ENCODE measurements around the gene NEU2. TPM values are rescaled to one million over a fixed set of nuclear protein-coding genes. Genes with fewer than 3 reads are reported as not detected.
A peak's percentile ranks its signal among the peaks of the same experiment; 100 is the strongest.

The NEU2 gene
- total and polyA plus RNA-seq, 2 of the 13 experiments (the other 11 are each of a cell fraction or from before 2014, with no cell fraction given), result not detected

GRCh38 chr2:233061591-233062450 lies 29.3 kb downstream of the NEU2 start (continued):
- TF ChIP-seq ATF5 (CRISPR knock-in tag; IDR thresholded peaks at IDR 0.05; ENCODE audit: low read depth), result 0 out of 2 replicates have a peak, but pooled peaks have one; percentile 75
- peak; percentile 72 for TF ChIP-seq HIC2 (CRISPR knock-in tag; IDR thresholded peaks at IDR 0.05; ENCODE audit: low read depth)
- 0 out of 2 replicates have a peak, but pooled peaks have one; percentile 59 for TF ChIP-seq ZNF761 (CRISPR knock-in tag; conservative IDR thresholded peaks at IDR 0.05)
- peak; percentile 90 for TF ChIP-seq MAX (IDR thresholded peaks at IDR 0.05)
- no peak for TF ChIP-seq ZNF326 (CRISPR knock-in tag; IDR thresholded peaks at IDR 0.05; ENCODE audit: borderline replicate concordance)
- no peak for TF ChIP-seq GTF2F1 (IDR thresholded peaks at IDR 0.05; ENCODE audit: low read length)
- peak; percentile 65 for TF ChIP-seq BRCA1 (CRISPR knock-in tag; IDR thresholded peaks at IDR 0.05)
- no peak for TF ChIP-seq U2AF2 (IDR thresholded peaks at IDR 0.05; ENCODE audit: low read depth, low read length)
- TF ChIP-seq ATF7-NPFF (CRISPR knock-in tag; IDR thresholded peaks at IDR 0.05; ENCODE audit: low read depth), result 0 out of 2 replicates have a peak, but pooled peaks have one; percentile 20
- peak; percentile 73 for TF ChIP-seq ZNF18 (CRISPR knock-in tag; IDR thresholded peaks at IDR 0.05; ENCODE audit: insufficient replicate concordance)
- peak; percentile 81 for TF ChIP-seq ARID5B (CRISPR knock-in tag; IDR thresholded peaks at IDR 0.05)
- TF ChIP-seq HMGXB4 (CRISPR knock-in tag; IDR thresholded peaks at IDR 0.05; ENCODE audit: borderline replicate concordance in 1 of 2, low read depth in 1 of 2), result peak; percentile 87 to 88
- peak; percentile 48 for TF ChIP-seq MXD4 (CRISPR knock-in tag; IDR thresholded peaks at IDR 0.05)
- TF ChIP-seq HOMEZ (CRISPR knock-in tag; IDR thresholded peaks at IDR 0.05; ENCODE audit: low read depth), result peak; percentile 62
- TF ChIP-seq ZNF24 (IDR thresholded peaks at IDR 0.05), result no peak; the same call in 1 of the 2 replicates
- peak; percentile 52; the same call in 1 of the 2 replicates for TF ChIP-seq MIXL1 (CRISPR knock-in tag; IDR thresholded peaks at IDR 0.05)

Data from HepG2 (cell line).